AG04450 (cell line): ENCODE results near the gene RSRC1. TPM values are rescaled to one million over a fixed set of nuclear protein-coding genes. Genes with fewer than 3 reads are reported as not detected.

Experiments used
- CTCF ChIA-PET: fragments of 300-600, 350-600 bp; formaldehyde crosslinking; extraction: SDS; loops from one replicate; lab custom pipeline; 2022; ENCODE audit warnings: antibody characterized with exemption, inconsistent platforms; lab: Charles Lee
- POLR2A ChIA-PET: fragments of 350-600 bp; formaldehyde crosslinking; extraction: SDS; loops from one replicate; lab custom pipeline; 2021; ENCODE audit warnings: antibody characterized with exemption, inconsistent platforms; lab: Yijun Ruan, JAX
- DNase-seq: peaks from one replicate; pipeline ENCODE4 v3.0.0-alpha.2; 2011; ENCODE audit warnings: low read depth, low spot score
- H3K27ac ChIP-seq: one replicate; pipeline ENCODE4 v1.5.1; 2012; ENCODE audit warnings: low read depth, low read length, control low read depth
- H3K27me3 ChIP-seq: one replicate; pipeline ENCODE4 v1.6.0; 2012; ENCODE audit warnings: low read length; ENCODE audit not compliant: control insufficient read depth, insufficient read depth
- H3K4me3 ChIP-seq: 2 replicates; pipeline ENCODE4 v1.5.1; 2011; ENCODE audit warnings: mild to moderate bottlenecking, low read depth, low read length, control low read depth
- H3K9me3 ChIP-seq: 2 replicates; pipeline ENCODE4 v1.5.1; 2012; ENCODE audit warnings: low read length; ENCODE audit not compliant: control insufficient read depth, insufficient read depth
- CTCF ChIP-seq: IDR thresholded peaks from 2 replicates; pipeline ENCODE4 v1.5.1; 2011; ENCODE audit warnings: low read depth, low read length, control low read depth, inconsistent platforms
- polyA plus RNA-seq: library from polyadenylated mRNA; depleted of rRNA; stranded (reverse); fragments of >200 nt; gene quantifications from 2 replicates; pipeline ENCODE4 v1.2.3, GENCODE V29; 2011; rRNA removed

RSRC1 gene
- polyA plus RNA-seq, 1 experiment, result 6.7 TPM

GRCh38 chr3:158572766-158573060 is 462.8 kb downstream of the RSRC1 start:
- POLR2A ChIA-PET, result no interaction called here
- no peak for DNase-seq
- Histone ChIP-seq H3K27ac (no peak overlapping the region), H3K4me3 (no peak overlapping the region), H3K9me3 (no peaks in the 10 kb centered on the region), H3K27me3 (no peaks in the 10 kb centered on the region)
- CTCF ChIA-PET, result interaction anchor here (0.6 to 0.7 kb wide), 2 partner anchors 156 to 217 kb away, joined by 4 to 6 read pairs; no protein-coding TSS in a partner anchor
- TF ChIP-seq CTCF, result no peak

- no peak overlapping the region for H3K27ac ChIP-seq
- ChIA-PET CTCF (interaction anchor here (1.6 kb wide), 1 partner anchor 139 kb away, joined by 3 read pairs; no protein-coding TSS in a partner anchor), POLR2A (no interaction called here)
- no peak for TF ChIP-seq CTCF
- H3K27me3 ChIP-seq, result no peaks in the 10 kb centered on the region
- H3K9me3 ChIP-seq, result no peaks in the 10 kb centered on the region
- DNase-seq, result no peak
- H3K4me3 ChIP-seq, result no peak overlapping the region
Observed at GRCh38 chr3:158573714-158574113, 463.8 kb downstream of the RSRC1 start.

GRCh38 chr3:158574646-158575045 is 464.8 kb downstream of the RSRC1 start:
- DNase-seq, result no peak
- no peak overlapping the region for H3K27ac ChIP-seq
- no peaks in the 10 kb centered on the region for H3K9me3 ChIP-seq
- ChIA-PET POLR2A (no interaction called here), CTCF (interaction anchor here (1.6 kb wide), 1 partner anchor 140 kb away, joined by 3 read pairs; no protein-coding TSS in a partner anchor)
- no peak overlapping the region for H3K4me3 ChIP-seq
- TF ChIP-seq CTCF, result no peak
- H3K27me3 ChIP-seq, result no peaks in the 10 kb centered on the region

- TF ChIP-seq CTCF, result no peak
- POLR2A ChIA-PET, result interaction anchor here (0.6 kb wide), 1 partner anchor 61 kb away, joined by 5 read pairs; no protein-coding TSS in a partner anchor
- Histone ChIP-seq H3K27me3 (no peaks in the 10 kb centered on the region), H3K27ac (no peak overlapping the region), H3K4me3 (no peak overlapping the region), H3K9me3 (no peaks in the 10 kb centered on the region)
- DNase-seq, result no peak
- CTCF ChIA-PET, result no interaction called here
Observed at GRCh38 chr3:158590223-158590622, 480.3 kb downstream of the RSRC1 start.

Other genes starting within 250 kb of the RSRC1 start
- gene SHOX2, start 3.7 kb upstream of the RSRC1 start, polyA plus RNA-seq, result 0.10 TPM in 1 of 2 replicates, not detected in the other